T-cell (primary cell): Measurements from ENCODE around the gene SPSB1. TPM values are rescaled to one million over a fixed set of nuclear protein-coding genes. Genes with fewer than 3 reads are reported as not detected.

Source experiments
- ATAC-seq, 4 experiments: fragments of 200-7000 bp in 3 of 4; fragments of 150-1000 bp in 1 of 4; cut with Tn5 transposase; replicated peaks in 1 of 4; 1 replicate in 3 of 4; 2 replicates in 1 of 4; pipeline ENCODE4 v1.10.0; 2021; ENCODE audit warnings: moderate library complexity in 3 of 4, mild to moderate bottlenecking in 2 of 4, moderate number of reproducible peaks in 1 of 4
- CTCF ChIA-PET, 2 donors: fragments of 300-600 bp; sonication (Branson Sonifier 250); formaldehyde crosslinking; loops; one replicate each; lab custom pipeline; 2022; ENCODE audit warnings: antibody characterized with exemption in 2 of 2; lab: Charles Lee
- POLR2A ChIA-PET, 2 donors: fragments of 300-600 bp; sonication (Branson Sonifier 250); formaldehyde crosslinking; loops; one replicate each; lab custom pipeline; 2022; ENCODE audit warnings: antibody characterized with exemption in 2 of 2; lab: Charles Lee
- DNase-seq, 35 experiments: peaks; one replicate each; pipeline versions ENCODE4 v3.0.0 to v3.0.0-alpha.2; 2013 to 2023
- H3K27ac ChIP-seq: one replicate; pipeline ENCODE4 v1.5.1; 2013; ENCODE audit warnings: low read length
- H3K27me3 ChIP-seq, 2 experiments: replicated peaks in 1 of 2; 1 replicate in 1 of 2; 2 replicates in 1 of 2; pipeline versions ENCODE4 v1.6.1 to v1.7.0; 2013; ENCODE audit warnings: low read length in 1 of 2, mixed read lengths in 1 of 2; ENCODE audit not compliant: control insufficient read depth in 2 of 2, insufficient read depth in 2 of 2; ENCODE audit errors: extremely low read depth in 1 of 2
- H3K36me3 ChIP-seq, 2 donors: 1 replicate in 1 of 2; 2 replicates in 1 of 2; pipeline versions ENCODE4 v1.6.1 to v1.7.0; 2013; ENCODE audit warnings: low read length in 1 of 2; ENCODE audit not compliant: control insufficient read depth in 2 of 2, insufficient read depth in 1 of 2; ENCODE audit errors: extremely low read depth in 1 of 2
- H3K4me1 ChIP-seq, 2 experiments: 1 replicate in 1 of 2; 2 replicates in 1 of 2; pipeline versions ENCODE4 v1.6.1 to v1.7.0; 2013; ENCODE audit warnings: low read length in 2 of 2, mixed read lengths in 1 of 2; ENCODE audit not compliant: insufficient read depth in 2 of 2, control insufficient read depth in 1 of 2; ENCODE audit errors: extremely low read depth in 1 of 2
- H3K4me3 ChIP-seq, 2 donors: 1 replicate in 1 of 2; 2 replicates in 1 of 2; pipeline versions ENCODE4 v1.5.1 to v1.7.0; 2013; ENCODE audit warnings: mild to moderate bottlenecking in 2 of 2, low read length in 1 of 2, moderate library complexity in 1 of 2; ENCODE audit not compliant: control insufficient read depth in 1 of 2; ENCODE audit errors: extremely low read depth in 1 of 2
- H3K9me3 ChIP-seq: 2 replicates; pipeline ENCODE4 v1.7.0; 2013
- H3K27ac Mint-ChIP-seq, 2 donors: one replicate each; pipeline ENCODE4 v1.8.0; 2020 to 2021; ENCODE audit warnings: mild to moderate bottlenecking in 2 of 2, mixed read lengths in 2 of 2
- H3K27me3 Mint-ChIP-seq, 2 donors: one replicate each; pipeline ENCODE4 v1.8.0; 2021 to 2022; ENCODE audit warnings: mixed read lengths in 2 of 2
- H3K36me3 Mint-ChIP-seq: one replicate; pipeline ENCODE4 v1.8.0; 2021; ENCODE audit warnings: mixed read lengths
- H3K4me1 Mint-ChIP-seq, 3 donors: one replicate each; pipeline ENCODE4 v1.8.0; 2020 to 2022; ENCODE audit warnings: mixed read lengths in 3 of 3, mild to moderate bottlenecking in 1 of 3
- H3K4me3 Mint-ChIP-seq, 3 donors: one replicate each; pipeline ENCODE4 v1.8.0; 2020 to 2022; ENCODE audit warnings: mild to moderate bottlenecking in 3 of 3, mixed read lengths in 3 of 3, moderate library complexity in 3 of 3
- H3K9me3 Mint-ChIP-seq, 3 donors: one replicate each; pipeline ENCODE4 v1.8.0; 2020 to 2022; ENCODE audit warnings: mixed read lengths in 3 of 3
- WGBS: methylation state at CpG from one replicate; pipeline ENCODE4 v1.1.5; 2013; ENCODE audit warnings: missing lambda C conversion rate; ENCODE audit not compliant: insufficient coverage; 5-methylcytosine and 5-hydroxymethylcytosine counted together
- total RNA-seq, 35 experiments: library from RNA in 6 of 35; stranded (reverse) in 6 of 35; fragments of 120-200 nt in 1 of 35; gene quantifications; one replicate each; pipeline versions ENCODE4 v1.2.1 to v1.2.4 and lab custom pipeline; 2013 to 2026

The SPSB1 gene
- total RNA-seq, 5 donors from 2014 or later (not counting 1 experiment from before 2014, with no cell fraction given): 3.1 to 6.4 (median 5.4) TPM

DNA sequence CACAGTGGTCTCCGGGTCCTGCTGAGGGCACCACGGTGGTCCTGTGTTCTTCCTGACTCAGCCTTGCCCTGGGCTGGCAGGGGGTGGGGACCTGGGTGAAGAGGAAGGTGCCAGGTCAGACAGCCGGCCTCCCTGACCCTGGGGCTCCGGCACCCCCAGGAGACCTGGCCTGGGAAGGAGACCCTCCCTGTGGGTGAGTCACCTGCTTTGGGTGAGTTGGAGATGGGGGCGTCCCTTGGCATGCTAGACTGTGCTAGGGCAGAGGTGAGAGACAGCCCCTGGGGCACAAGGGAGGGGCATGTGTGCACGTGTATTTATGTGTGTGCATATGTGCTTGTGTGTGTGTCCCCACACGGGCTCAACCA, 23.4 kb downstream of the SPSB1 start:
- Histone ChIP-seq H3K4me1 (peaks cover 0 to 24% of the 10 kb centered on the region in 2 experiments), H3K4me3 (no peak overlapping the region), H3K36me3 (peaks cover 0 to 2% of the 10 kb centered on the region in 2 donors), H3K27ac (no peak overlapping the region), H3K9me3 (no peaks in the 10 kb centered on the region), H3K27me3 (peaks cover 0 to 9% of the 10 kb centered on the region in 2 experiments)
- Mint-ChIP-seq H3K4me1 (peaks cover 21 to 31% (median 23%) of the 10 kb centered on the region in 3 donors), H3K27me3 (no peaks in the 10 kb centered on the region), H3K4me3 (no peak overlapping the region), H3K9me3 (no peaks in the 10 kb centered on the region), H3K36me3 (no peaks in the 10 kb centered on the region), H3K27ac (no peak overlapping the region)
- POLR2A ChIA-PET: no interaction called here
- DNase-seq: no peak
- WGBS: 41% methylated on average over 7 of the region's 7 CpGs
- ATAC-seq: no peak
- CTCF ChIA-PET: no interaction called here

DNA sequence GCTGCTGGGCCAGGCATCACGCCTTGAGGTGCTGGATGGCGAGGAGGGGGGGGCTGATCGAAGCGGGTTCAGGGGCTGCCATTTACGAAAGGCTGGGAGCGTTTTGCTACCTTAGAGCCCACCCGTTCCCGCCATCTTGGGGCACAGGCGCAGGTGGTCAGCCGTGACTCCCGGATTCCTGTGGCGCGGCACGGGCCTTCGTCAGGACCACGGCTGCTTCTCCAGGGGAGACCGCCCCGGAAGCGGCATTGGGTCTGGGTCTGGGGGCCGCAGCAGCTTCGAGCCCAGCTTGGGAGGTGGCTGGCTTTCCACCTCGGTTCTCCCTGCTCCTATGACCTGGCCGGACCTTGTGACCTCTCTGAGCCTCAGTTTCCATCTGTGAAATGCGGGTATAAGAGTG, 23.8 kb downstream of the SPSB1 start:
- 96% methylated on average over 23 of the region's 24 CpGs for WGBS
- peaks cover 0 to 9% of the 10 kb centered on the region in 2 experiments for H3K27me3 ChIP-seq
- CTCF ChIA-PET: no interaction called here
- DNase-seq (no peak), ATAC-seq (no peak)
- Mint-ChIP-seq H3K27ac (no peak overlapping the region), H3K9me3 (no peaks in the 10 kb centered on the region), H3K4me1 (peaks cover 21 to 31% (median 23%) of the 10 kb centered on the region in 3 donors), H3K27me3 (no peaks in the 10 kb centered on the region), H3K36me3 (no peaks in the 10 kb centered on the region), H3K4me3 (no peak overlapping the region)
- H3K4me1 ChIP-seq: peaks cover 0 to 24% of the 10 kb centered on the region in 2 experiments
- H3K4me3 ChIP-seq: no peak overlapping the region
- no peaks in the 10 kb centered on the region for H3K9me3 ChIP-seq
- POLR2A ChIA-PET: no interaction called here
- peaks cover 0 to 2% of the 10 kb centered on the region in 2 donors for H3K36me3 ChIP-seq
- H3K27ac ChIP-seq: no peak overlapping the region

DNA sequence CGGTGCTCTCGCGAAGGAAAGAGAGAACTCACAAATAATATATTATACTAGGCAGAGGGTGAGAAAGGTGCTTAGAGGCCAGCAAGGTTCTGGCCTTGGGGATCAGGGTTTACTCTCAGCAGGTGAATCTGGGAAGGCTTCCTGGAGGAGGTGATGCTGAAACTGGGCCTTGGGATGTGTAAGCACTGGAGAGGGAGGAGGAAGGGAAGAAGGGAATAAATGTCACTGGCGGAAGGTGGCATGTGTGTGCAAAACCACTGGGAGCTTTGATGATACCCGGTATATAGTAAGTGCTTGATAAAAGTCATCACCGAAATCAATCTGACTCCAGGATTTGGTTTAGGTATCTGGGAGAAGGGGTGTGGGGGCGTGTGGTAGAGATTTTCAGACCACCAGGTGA, 24.4 kb downstream of the SPSB1 start:
- ChIA-PET POLR2A (no interaction called here), CTCF (no interaction called here)
- WGBS: 79% methylated on average over 4 of the region's 7 CpGs
- no peak overlapping the region for H3K27ac ChIP-seq
- H3K27me3 ChIP-seq: peaks cover 0 to 9% of the 10 kb centered on the region in 2 experiments
- H3K4me3 ChIP-seq: no peak overlapping the region
- H3K9me3 ChIP-seq: no peaks in the 10 kb centered on the region
- Mint-ChIP-seq H3K4me3 (peak overlapping the region in 1 of 3 donors; percentile 29), H3K4me1 (peaks cover 21 to 31% (median 23%) of the 10 kb centered on the region in 3 donors), H3K9me3 (no peaks in the 10 kb centered on the region), H3K27me3 (no peaks in the 10 kb centered on the region), H3K27ac (peak overlapping the region in 1 of 2 donors; percentile 34), H3K36me3 (no peaks in the 10 kb centered on the region)
- DNase-seq (no peak), ATAC-seq (no peak)
- H3K4me1 ChIP-seq: peaks cover 0 to 24% of the 10 kb centered on the region in 2 experiments
- H3K36me3 ChIP-seq: peaks cover 0 to 2% of the 10 kb centered on the region in 2 donors

DNA sequence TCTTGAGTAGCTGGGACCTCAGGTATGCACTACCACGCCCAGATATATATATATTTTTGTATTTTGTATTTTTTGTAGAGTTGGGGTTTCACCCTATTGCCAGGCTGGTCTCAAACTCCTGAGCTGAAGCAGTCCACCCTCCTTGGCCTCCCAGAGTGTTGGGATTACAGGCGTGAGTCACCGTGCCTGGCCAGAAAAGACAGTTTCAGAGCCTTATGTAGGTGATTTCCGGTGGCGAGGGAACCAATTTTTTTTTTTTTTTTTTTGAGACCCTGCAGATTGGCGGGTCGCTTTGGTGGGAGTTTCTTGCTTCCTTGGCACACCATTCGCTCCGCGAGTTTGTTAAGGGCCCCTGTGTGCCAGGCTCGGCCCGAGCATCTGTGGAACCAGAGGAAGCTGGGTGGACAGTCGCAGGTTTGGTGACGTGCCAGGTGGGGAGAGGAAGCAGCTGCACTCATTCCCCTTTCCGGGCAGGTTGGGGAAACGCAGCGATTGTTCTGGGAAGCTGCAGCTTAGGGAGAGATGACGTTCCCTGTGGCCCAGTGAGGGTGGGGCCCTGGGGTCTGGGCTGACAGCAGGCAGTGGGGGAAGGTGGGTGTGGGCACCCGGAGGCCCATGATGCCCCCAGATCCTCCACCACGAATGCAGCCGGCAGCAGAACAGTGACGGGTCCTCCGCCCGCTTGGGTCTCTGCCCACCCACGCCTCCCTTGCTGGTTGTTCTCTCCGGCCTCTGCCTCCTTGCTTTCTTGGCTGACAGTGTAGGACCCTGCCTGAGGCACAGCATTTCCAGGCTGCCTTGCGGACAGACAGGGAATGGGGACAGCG, 25.1 kb downstream of the SPSB1 start:
- H3K4me1 Mint-ChIP-seq: peaks cover 21 to 31% (median 23%) of the 10 kb centered on the region in 3 donors
- Histone ChIP-seq H3K27me3 (peaks cover 0 to 9% of the 10 kb centered on the region in 2 experiments), H3K36me3 (peaks cover 0 to 2% of the 10 kb centered on the region in 2 donors), H3K9me3 (no peaks in the 10 kb centered on the region), H3K4me1 (peaks cover 0 to 24% of the 10 kb centered on the region in 2 experiments), H3K4me3 (no peak overlapping the region), H3K27ac (no peak overlapping the region)
- DNase-seq: no peak
- peak overlapping the region in 1 of 3 donors; percentile 31 for H3K4me3 Mint-ChIP-seq
- no peak for ATAC-seq
- H3K27me3 Mint-ChIP-seq: no peaks in the 10 kb centered on the region
- ChIA-PET POLR2A (no interaction called here), CTCF (no interaction called here)
- H3K36me3 Mint-ChIP-seq: no peaks in the 10 kb centered on the region
- 56% methylated on average over 22 of the region's 28 CpGs for WGBS
- no peak overlapping the region for H3K27ac Mint-ChIP-seq
- H3K9me3 Mint-ChIP-seq: no peaks in the 10 kb centered on the region

DNA sequence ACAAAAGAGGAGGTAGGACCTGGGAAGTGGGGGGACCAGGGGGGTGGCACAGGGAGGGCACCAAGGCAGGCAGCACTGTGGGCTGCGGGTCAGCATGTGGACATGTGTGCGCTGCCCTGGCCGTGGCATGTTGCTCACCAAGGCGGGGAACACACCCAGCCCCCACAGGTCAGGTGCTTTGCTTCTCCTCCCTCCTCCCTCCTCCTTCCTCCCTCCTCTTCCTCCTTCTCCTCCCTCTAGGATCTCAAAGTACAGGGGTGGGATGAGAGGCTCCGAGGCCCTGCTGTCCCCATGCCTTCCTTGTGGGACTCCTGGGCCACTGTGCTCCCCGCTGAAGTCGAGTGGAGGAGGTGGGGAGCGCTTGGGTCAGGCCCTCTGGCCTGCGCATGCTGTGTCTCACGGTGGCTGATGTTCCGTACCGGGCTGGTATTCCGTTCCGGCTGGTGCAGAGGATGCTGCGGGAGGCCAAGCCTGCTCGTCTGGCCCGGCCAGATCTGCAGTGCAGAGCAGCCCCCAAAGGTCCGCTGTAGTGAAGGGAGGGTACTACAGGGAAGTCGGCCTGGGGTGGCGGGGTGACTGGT, 26.6 kb downstream of the SPSB1 start:
- Histone ChIP-seq H3K27ac (no peak overlapping the region), H3K4me3 (no peak overlapping the region), H3K9me3 (no peaks in the 10 kb centered on the region), H3K36me3 (peaks cover 0 to 7% of the 10 kb centered on the region in 2 donors), H3K4me1 (peaks cover 0 to 24% of the 10 kb centered on the region in 2 experiments), H3K27me3 (peaks cover 0 to 9% of the 10 kb centered on the region in 2 experiments)
- Mint-ChIP-seq H3K4me3 (no peak overlapping the region), H3K27ac (no peak overlapping the region), H3K4me1 (peaks cover 21 to 29% (median 23%) of the 10 kb centered on the region in 3 donors), H3K36me3 (no peaks in the 10 kb centered on the region), H3K9me3 (no peaks in the 10 kb centered on the region), H3K27me3 (no peaks in the 10 kb centered on the region)
- DNase-seq (no peak), ATAC-seq (no peak)
- ChIA-PET CTCF (no interaction called here), POLR2A (no interaction called here)
- WGBS: 94% methylated on average over 15 of the region's 20 CpGs

DNA sequence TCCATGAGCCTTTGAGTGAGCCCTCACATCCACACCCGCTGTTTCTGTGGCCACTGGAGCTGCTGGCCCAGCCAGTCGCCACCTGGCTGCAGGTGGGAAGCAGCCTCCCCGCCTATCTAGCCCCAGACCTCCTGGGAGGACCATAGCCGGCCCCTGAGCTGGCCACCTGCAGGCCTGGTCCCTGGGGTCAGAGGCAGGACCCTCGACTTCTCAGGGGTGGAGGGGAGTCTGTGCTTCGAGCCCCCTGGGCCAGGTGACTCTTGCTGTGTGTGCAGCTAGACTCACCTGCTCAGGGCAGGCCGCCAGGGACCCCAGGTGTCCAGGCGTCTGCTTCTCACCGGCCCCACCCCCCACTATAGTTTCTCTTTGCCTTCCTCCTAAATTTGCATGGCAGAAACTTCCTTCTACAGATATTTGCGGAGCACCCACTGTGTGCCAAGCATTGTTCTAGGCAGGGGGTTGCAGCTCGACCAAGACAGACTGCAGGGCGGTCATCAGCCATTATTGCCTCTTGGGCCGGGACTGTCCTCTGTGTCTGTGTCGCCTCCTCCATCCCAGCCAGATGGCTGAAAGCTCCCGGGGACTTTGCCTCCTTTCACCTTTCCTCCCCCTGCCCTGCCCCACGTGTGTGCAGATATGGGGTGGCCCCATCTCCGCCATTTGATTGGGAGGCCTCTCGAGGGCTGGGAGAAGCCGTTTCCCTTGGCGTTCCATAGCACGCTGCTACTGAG, 27.3 kb downstream of the SPSB1 start:
- no peaks in the 10 kb centered on the region for H3K27me3 Mint-ChIP-seq
- ChIA-PET POLR2A (no interaction called here), CTCF (no interaction called here)
- Histone ChIP-seq H3K4me1 (peaks cover 0 to 24% of the 10 kb centered on the region in 2 experiments), H3K27me3 (peaks cover 0 to 9% of the 10 kb centered on the region in 2 experiments), H3K4me3 (no peak overlapping the region), H3K9me3 (no peaks in the 10 kb centered on the region), H3K27ac (no peak overlapping the region), H3K36me3 (peaks cover 0 to 7% of the 10 kb centered on the region in 2 donors)
- H3K27ac Mint-ChIP-seq: no peak overlapping the region
- no peaks in the 10 kb centered on the region for H3K9me3 Mint-ChIP-seq
- WGBS: 89% methylated on average over 10 of the region's 21 CpGs
- H3K4me1 Mint-ChIP-seq: peaks cover 15 to 23% (median 17%) of the 10 kb centered on the region in 3 donors
- no peak for ATAC-seq
- H3K4me3 Mint-ChIP-seq: no peak overlapping the region
- no peak for DNase-seq
- H3K36me3 Mint-ChIP-seq: no peaks in the 10 kb centered on the region
